SK-N-SH (cell line): ENCODE results near the gene SYNE2. TPM values are rescaled to one million over a fixed set of nuclear protein-coding genes. Genes with fewer than 3 reads are reported as not detected.
A peak's percentile ranks its signal among the peaks of the same experiment; 100 is the strongest.

Experiments used
- CTCF ChIA-PET: fragments of 300-600, 350-600 bp; formaldehyde crosslinking; extraction: SDS; loops from one replicate; lab custom pipeline; 2021; lab: Yijun Ruan, JAX
- POLR2A ChIA-PET: fragments of 350-600 bp; sonication (Branson Sonifier 250); formaldehyde crosslinking; extraction: SDS; loops from one replicate; lab custom pipeline; 2020; ENCODE audit warnings: antibody characterized with exemption, inconsistent platforms; lab: Yijun Ruan, JAX
- DNase-seq: peaks from one replicate; pipeline ENCODE4 v3.0.0; 2012
- H2AFZ ChIP-seq: fragments of 200-600 bp; sonication (generic); 2 replicates; pipeline ENCODE4 v1.8.1; 2016; ENCODE audit warnings: antibody characterized with exemption, mild to moderate bottlenecking, low read depth
- H3F3A ChIP-seq: fragments of 200-600 bp; sonication (generic); replicated peaks from 2 replicates; pipeline ENCODE3; 2016; ENCODE audit warnings: antibody characterized with exemption, mild to moderate bottlenecking; ENCODE audit not compliant: insufficient read depth
- H3K27ac ChIP-seq, 2 experiments: fragments of 200-500 bp in 1 of 2; fragments of 200-600 bp in 1 of 2; sonication (Bioruptor generic) in 1 of 2; sonication (generic), shearing (Covaris generic) in 1 of 2; 2 replicates each; pipeline versions ENCODE4 v1.5.1 to v1.6.1; 2014 to 2016; ENCODE audit warnings: low read depth in 2 of 2, inconsistent platforms in 1 of 2, low read length in 1 of 2, mild to moderate bottlenecking in 1 of 2, mixed read lengths in 1 of 2
- H3K27me3 ChIP-seq: fragments of 200-600 bp; sonication (generic), shearing (Covaris generic); 2 replicates; pipeline ENCODE4 v1.6.1; 2016; ENCODE audit warnings: mixed run types; ENCODE audit not compliant: insufficient read depth
- H3K36me3 ChIP-seq, 2 experiments: fragments of 200-500 bp in 1 of 2; fragments of 200-600 bp in 1 of 2; sonication (Bioruptor generic) in 1 of 2; sonication (generic) in 1 of 2; replicated peaks in 1 of 2; 2 replicates each; pipeline versions ENCODE3 to v1.5.1; 2014 to 2016; ENCODE audit warnings: low read length in 1 of 2, mild to moderate bottlenecking in 1 of 2; ENCODE audit not compliant: insufficient read depth in 2 of 2, control insufficient read depth in 1 of 2
- H3K4me1 ChIP-seq, 2 experiments: fragments of 200-500 bp in 1 of 2; fragments of 200-600 bp in 1 of 2; sonication (Bioruptor generic) in 1 of 2; sonication (generic), shearing (Covaris generic) in 1 of 2; 2 replicates each; pipeline versions ENCODE4 v1.5.1 to v1.6.1; 2014 to 2016; ENCODE audit warnings: low read depth in 1 of 2, low read length in 1 of 2, mixed run types in 1 of 2; ENCODE audit not compliant: insufficient read depth in 2 of 2, control insufficient read depth in 1 of 2
- H3K4me2 ChIP-seq: fragments of 200-600 bp; sonication (generic), shearing (Covaris generic); 2 replicates; pipeline ENCODE4 v1.6.1; 2017; ENCODE audit warnings: mixed run types
- H3K4me3 ChIP-seq, 2 experiments: fragments of 200-500 bp in 1 of 2; fragments of 200-600 bp in 1 of 2; sonication (Bioruptor generic) in 1 of 2; sonication (generic), shearing (Covaris generic) in 1 of 2; 2 replicates each; pipeline versions ENCODE4 v1.5.1 to v1.8.1; 2014 to 2016; ENCODE audit warnings: low read depth in 2 of 2, inconsistent platforms in 1 of 2, low read length in 1 of 2, mild to moderate bottlenecking in 1 of 2, mixed read lengths in 1 of 2, moderate library complexity in 1 of 2
- H3K79me2 ChIP-seq: fragments of 200-600 bp; sonication (generic); 2 replicates; pipeline ENCODE4 v1.8.1; 2017; ENCODE audit warnings: mild to moderate bottlenecking; ENCODE audit not compliant: insufficient read depth
- H3K9ac ChIP-seq: fragments of 200-600 bp; sonication (generic); 2 replicates; pipeline ENCODE4 v1.6.1; 2017; ENCODE audit warnings: mixed run types
- H3K9me2 ChIP-seq: fragments of 200-600 bp; sonication (generic); 2 replicates; pipeline ENCODE4 v1.6.1; 2017; ENCODE audit warnings: mixed run types
- H3K9me3 ChIP-seq: fragments of 200-600 bp; sonication (generic); 2 replicates; pipeline ENCODE4 v1.6.1; 2017; ENCODE audit warnings: mixed run types, mild to moderate bottlenecking, moderate library complexity
- H4K20me1 ChIP-seq: fragments of 200-600 bp; sonication (generic); 2 replicates; pipeline ENCODE4 v1.6.1; 2017; ENCODE audit warnings: mild to moderate bottlenecking, mixed run types; ENCODE audit not compliant: insufficient read depth
- CTCF ChIP-seq: fragments of 200-600 bp; sonication (generic); IDR thresholded peaks from 2 replicates; pipeline ENCODE4 v1.6.1; 2017; ENCODE audit warnings: antibody characterized with exemption, mild to moderate bottlenecking, moderate library complexity
- EZH2phosphoT487 ChIP-seq: fragments of 200-600 bp; sonication (generic); IDR thresholded peaks from 2 replicates; pipeline ENCODE4 v1.6.1; 2017; ENCODE audit warnings: low read depth, mixed run types, mild to moderate bottlenecking, antibody characterized with exemption, moderate library complexity, borderline replicate concordance
- FOXJ3 ChIP-seq: sonication (generic); formaldehyde crosslinking; IDR thresholded peaks from 2 replicates; pipeline ENCODE4 v1.5.1; 2020; ENCODE audit warnings: mild to moderate bottlenecking, missing genetic modification reagents
- GABPA ChIP-seq: IDR thresholded peaks from 2 replicates; pipeline ENCODE4 v1.4.0; 2012; ENCODE audit warnings: low read depth, mild to moderate bottlenecking
- JUND ChIP-seq: IDR thresholded peaks from 2 replicates; pipeline ENCODE4 v1.4.0; 2012
- MEF2A ChIP-seq: IDR thresholded peaks from 2 replicates; pipeline ENCODE4 v1.4.0; 2012; ENCODE audit warnings: low read depth, borderline replicate concordance
- NFIC ChIP-seq: IDR thresholded peaks from 2 replicates; pipeline ENCODE4 v1.4.0; 2012; ENCODE audit warnings: borderline replicate concordance
- POLR2AphosphoS5 ChIP-seq: IDR thresholded peaks from 2 replicates; pipeline ENCODE4 v1.6.1; 2012; ENCODE audit warnings: low read depth, low read length
- RCOR1 ChIP-seq: fragments of 150-350 bp; IDR thresholded peaks from 2 replicates; pipeline ENCODE4 v1.6.1; 2017; ENCODE audit warnings: antibody characterized with exemption, low read length
- SIN3A ChIP-seq: IDR thresholded peaks from 2 replicates; pipeline ENCODE4 v1.6.1; 2012; ENCODE audit warnings: low read depth, mild to moderate bottlenecking, low read length, moderate library complexity, borderline replicate concordance
- TEAD4 ChIP-seq: IDR thresholded peaks from 2 replicates; pipeline ENCODE4 v1.4.0; 2012; ENCODE audit warnings: mild to moderate bottlenecking, borderline replicate concordance; ENCODE audit not compliant: insufficient read depth
- USF2 ChIP-seq: fragments of 150-350 bp; IDR thresholded peaks from 2 replicates; pipeline ENCODE4 v1.6.1; 2017; ENCODE audit warnings: antibody characterized with exemption, low read length, low read depth, borderline replicate concordance
- YY1 ChIP-seq: IDR thresholded peaks from 2 replicates; pipeline ENCODE4 v1.4.0; 2012; ENCODE audit warnings: low read depth, mild to moderate bottlenecking
- WGBS: methylation state at CpG from one replicate; pipeline ENCODE4 v1.1.6; 2017; ENCODE audit warnings: low lambda C conversion rate; 5-methylcytosine and 5-hydroxymethylcytosine counted together
- polyA plus RNA-seq, 3 experiments: library from polyadenylated mRNA; depleted of rRNA; stranded (reverse); fragments of >200 nt; gene quantifications; 2 replicates each; pipeline ENCODE4 v1.2.3, GENCODE V29; 2012

The SYNE2 gene
- polyA plus RNA-seq, 1 of the 3 experiments (the other 2 are of a cell fraction) = 7.1 TPM

GRCh38 chr14:63875311-63875710 lies 22.5 kb downstream of the SYNE2 start:
- Histone ChIP-seq H3K9ac (no peak overlapping the region), H4K20me1 (no peaks in the 10 kb centered on the region), H3K36me3 (no peaks in the 10 kb centered on the region), H3K9me2 (no peaks in the 10 kb centered on the region), H3K4me2 (0 out of 2 replicates have a peak overlapping the region, but pooled peaks have one; percentile 15), H3K4me1 (peaks cover 3 to 10% of the 10 kb centered on the region in 2 experiments; a peak in 2 of 4 replicates), H3K4me3 (no peak overlapping the region), H3K27me3 (no peaks in the 10 kb centered on the region), H3K9me3 (no peaks in the 10 kb centered on the region), H3K79me2 (no peaks in the 10 kb centered on the region; the same call in 1 of the 2 replicates), H3K27ac (0 out of 4 replicates have a peak overlapping the region, but pooled peaks of 1 of the 2 experiments have one; percentile 4), H2AFZ (no peak overlapping the region), H3F3A (no peaks in the 10 kb centered on the region)
- TF ChIP-seq POLR2AphosphoS5 = no peak
- no peak for TF ChIP-seq YY1
- TF ChIP-seq JUND = no peak
- no peak for TF ChIP-seq MEF2A
- no peak for TF ChIP-seq GABPA
- no peak for TF ChIP-seq SIN3A
- TF ChIP-seq NFIC = no peak; the same call in 1 of the 2 replicates
- TF ChIP-seq TEAD4 = no peak
- no peak for TF ChIP-seq FOXJ3
- TF ChIP-seq USF2 = no peak
- 97% methylated on average over 2 of the region's 2 CpGs for WGBS
- no peak for DNase-seq
- CTCF ChIA-PET = no interaction called here
- POLR2A ChIA-PET = no interaction called here

GRCh38 chr14:63877550-63877939 lies 24.7 kb downstream of the SYNE2 start:
- H3K27ac ChIP-seq = peak overlapping the region; percentile 29 to 34; a peak in 2 of 4 replicates
- no peak overlapping the region for H3K9ac ChIP-seq
- H3K4me3 ChIP-seq = no peak overlapping the region
- H3K79me2 ChIP-seq = no peaks in the 10 kb centered on the region
- no peaks in the 10 kb centered on the region for H3K36me3 ChIP-seq
- H3K9me2 ChIP-seq = no peaks in the 10 kb centered on the region
- H3F3A ChIP-seq = no peaks in the 10 kb centered on the region
- POLR2A ChIA-PET = no interaction called here
- TF ChIP-seq EZH2phosphoT487 (no peak), CTCF (no peak), JUND (no peak), RCOR1 (no peak)
- H3K27me3 ChIP-seq = no peaks in the 10 kb centered on the region
- DNase-seq = no peak
- H3K9me3 ChIP-seq = no peaks in the 10 kb centered on the region
- no peak overlapping the region for H2AFZ ChIP-seq
- CTCF ChIA-PET = no interaction called here
- 95% methylated on average over 3 of the region's 3 CpGs for WGBS
- no peak overlapping the region for H3K4me2 ChIP-seq
- H3K4me1 ChIP-seq = peaks cover 3 to 10% of the 10 kb centered on the region in 2 experiments; a peak in 2 of 4 replicates
- no peaks in the 10 kb centered on the region for H4K20me1 ChIP-seq
